Keratinocyte (primary cell): ENCODE data around the gene FCRL2. TPM values are rescaled to one million over a fixed set of nuclear protein-coding genes. Genes with fewer than 3 reads are reported as not detected.

Experiments used
- DNase-seq: peaks from one replicate; pipeline ENCODE4 v3.0.0-alpha.2; 2011; ENCODE audit warnings: low read depth, missing footprints, low spot score
- FAIRE-seq: peaks from 2 replicates; lab custom pipeline; 2011; peaks lifted over from hg19 to GRCh38; lab: Jason Lieb, UNC
- H2AFZ ChIP-seq: 2 replicates; pipeline ENCODE4 v1.6.0; 2012; ENCODE audit warnings: low read length, control low read depth, inconsistent platforms; ENCODE audit not compliant: control insufficient read depth
- H3K27ac ChIP-seq: 2 replicates; pipeline ENCODE4 v1.5.1; 2011; ENCODE audit warnings: low read length; ENCODE audit not compliant: control insufficient read depth, insufficient read depth
- H3K27me3 ChIP-seq: 3 replicates; pipeline ENCODE4 v1.6.0; 2011; ENCODE audit warnings: low read length; ENCODE audit not compliant: control insufficient read depth, insufficient read depth; ENCODE audit errors: extremely low read depth
- H3K36me3 ChIP-seq, 2 experiments: 2 replicates in 1 of 2; 3 replicates in 1 of 2; pipeline ENCODE4 v1.5.1; 2011; ENCODE audit warnings: low read length in 2 of 2, mild to moderate bottlenecking in 1 of 2; ENCODE audit not compliant: control insufficient read depth in 2 of 2, insufficient read depth in 2 of 2; ENCODE audit errors: extremely low read depth in 1 of 2
- H3K4me1 ChIP-seq: 3 replicates; pipeline ENCODE4 v1.5.1; 2011; ENCODE audit warnings: low read length; ENCODE audit not compliant: control insufficient read depth, insufficient read depth; ENCODE audit errors: extremely low read depth
- H3K4me2 ChIP-seq: 3 replicates; pipeline ENCODE4 v1.6.0; 2011; ENCODE audit warnings: low read depth, low read length; ENCODE audit not compliant: control insufficient read depth, insufficient read depth; ENCODE audit errors: extremely low read depth
- H3K4me3 ChIP-seq, 3 experiments: fragments of 200-600 bp in 1 of 3; sonication (generic) in 1 of 3; 2 replicates in 2 of 3; 3 replicates in 1 of 3; pipeline ENCODE4 v1.5.1; 2011 to 2016; ENCODE audit warnings: low read length in 3 of 3, mild to moderate bottlenecking in 3 of 3, control low read depth in 2 of 3, inconsistent platforms in 1 of 3, low read depth in 1 of 3, mixed read lengths in 1 of 3, mixed run types in 1 of 3, moderate library complexity in 1 of 3; ENCODE audit not compliant: control insufficient read depth in 2 of 3, insufficient read depth in 2 of 3; ENCODE audit errors: extremely low read depth in 1 of 3
- H3K79me2 ChIP-seq: 2 replicates; pipeline ENCODE4 v1.6.0; 2012; ENCODE audit warnings: low read length; ENCODE audit not compliant: control insufficient read depth, insufficient read depth
- H3K9ac ChIP-seq: 3 replicates; pipeline ENCODE4 v1.6.0; 2011; ENCODE audit warnings: low read length; ENCODE audit not compliant: control insufficient read depth, insufficient read depth; ENCODE audit errors: extremely low read depth
- H3K9me1 ChIP-seq: 3 replicates; pipeline ENCODE4 v1.6.0; 2011; ENCODE audit warnings: low read length; ENCODE audit not compliant: control insufficient read depth, insufficient read depth; ENCODE audit errors: extremely low read depth
- H3K9me3 ChIP-seq: 2 replicates; pipeline ENCODE4 v1.5.1; 2012; ENCODE audit warnings: low read depth, low read length; ENCODE audit not compliant: control insufficient read depth
- H4K20me1 ChIP-seq: 3 replicates; pipeline ENCODE4 v1.6.0; 2011; ENCODE audit warnings: low read length; ENCODE audit not compliant: control insufficient read depth, insufficient read depth; ENCODE audit errors: extremely low read depth
- EZH2 ChIP-seq: IDR thresholded peaks from one replicate; pipeline ENCODE4 v1.6.1; 2012; ENCODE audit warnings: inconsistent platforms, mild to moderate bottlenecking, low read length, moderate library complexity
- dilution Hi-C: fragments of 300-500 bp; cut with MboI; formaldehyde crosslinking; loops from one replicate; pipeline ENCODE4 v1.7.0; 2020; ENCODE audit warnings: low sequenced_read_pairs; ENCODE audit not compliant: extremely low pct_ligation_motif_present
- polyA plus RNA-seq, 5 experiments: library from polyadenylated mRNA; depleted of rRNA in 3 of 5; stranded (reverse) in 3 of 5; stranded (forward) in 1 of 5; unstranded in 1 of 5; fragments of >200 nt; gene quantifications; 1 replicate in 1 of 5; 2 replicates in 3 of 5; 3 replicates in 1 of 5; pipeline versions ENCODE4 v1.2.1 to v1.2.3, GENCODE V29; 2011 to 2012; ENCODE audit warnings: missing spikeins in 2 of 5, low read depth in 1 of 5, low replicate concordance in 1 of 5
- TF ChIP-seq, protein P1 (sequence below), 3 experiments: IDR thresholded peaks in 1 of 3; conservative IDR thresholded peaks in 1 of 3; optimal IDR thresholded peaks in 1 of 3; 2 replicates in 2 of 3; 3 replicates in 1 of 3; pipeline versions ENCODE3 to v1.5.1; 2011; ENCODE audit warnings: low read length in 3 of 3, mild to moderate bottlenecking in 3 of 3, moderate library complexity in 2 of 3, control low read depth in 1 of 3, inconsistent platforms in 1 of 3; ENCODE audit not compliant: insufficient read depth in 2 of 3; ENCODE audit errors: extremely low read depth in 1 of 3

The FCRL2 gene
- polyA plus RNA-seq, 1 donor (not counting 4 experiments of a cell fraction or from before 2014, with no cell fraction given) = not detected

DNA sequence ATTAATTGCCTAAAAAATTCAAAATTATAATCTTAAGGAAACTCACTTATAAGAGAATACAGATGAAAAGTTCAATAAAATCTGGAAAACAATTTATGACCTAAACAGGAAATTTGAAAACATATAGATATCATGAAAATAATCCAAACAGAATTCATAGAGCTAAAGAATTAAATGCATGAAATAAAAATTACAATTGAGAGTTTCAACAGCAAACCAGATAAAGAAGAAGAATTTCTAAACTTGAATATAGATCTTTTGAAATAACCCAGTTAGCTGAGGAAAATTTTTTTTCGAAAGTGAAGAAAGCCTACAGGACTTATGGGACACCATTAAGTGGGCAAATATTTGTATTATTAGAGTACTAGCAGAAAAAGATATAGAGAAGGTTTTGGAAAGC lies 36.3 kb upstream of the FCRL2 start:
- TF ChIP-seq, protein P1, sequence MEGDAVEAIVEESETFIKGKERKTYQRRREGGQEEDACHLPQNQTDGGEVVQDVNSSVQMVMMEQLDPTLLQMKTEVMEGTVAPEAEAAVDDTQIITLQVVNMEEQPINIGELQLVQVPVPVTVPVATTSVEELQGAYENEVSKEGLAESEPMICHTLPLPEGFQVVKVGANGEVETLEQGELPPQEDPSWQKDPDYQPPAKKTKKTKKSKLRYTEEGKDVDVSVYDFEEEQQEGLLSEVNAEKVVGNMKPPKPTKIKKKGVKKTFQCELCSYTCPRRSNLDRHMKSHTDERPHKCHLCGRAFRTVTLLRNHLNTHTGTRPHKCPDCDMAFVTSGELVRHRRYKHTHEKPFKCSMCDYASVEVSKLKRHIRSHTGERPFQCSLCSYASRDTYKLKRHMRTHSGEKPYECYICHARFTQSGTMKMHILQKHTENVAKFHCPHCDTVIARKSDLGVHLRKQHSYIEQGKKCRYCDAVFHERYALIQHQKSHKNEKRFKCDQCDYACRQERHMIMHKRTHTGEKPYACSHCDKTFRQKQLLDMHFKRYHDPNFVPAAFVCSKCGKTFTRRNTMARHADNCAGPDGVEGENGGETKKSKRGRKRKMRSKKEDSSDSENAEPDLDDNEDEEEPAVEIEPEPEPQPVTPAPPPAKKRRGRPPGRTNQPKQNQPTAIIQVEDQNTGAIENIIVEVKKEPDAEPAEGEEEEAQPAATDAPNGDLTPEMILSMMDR (optimal IDR thresholded peaks at IDR 0.05 in 1 of 3, IDR thresholded peaks at IDR 0.05 in 1 of 3, conservative IDR thresholded peaks at IDR 0.05 in 1 of 3; ENCODE audit: extremely low read depth in 1 of 3, insufficient read depth in 2 of 3, low read length in 3 of 3) = no peak
- no peak for TF ChIP-seq EZH2
- Histone ChIP-seq H3K27me3 (no peaks in the 10 kb centered on the region), H3K9me1 (no peaks in the 10 kb centered on the region), H3K27ac (no peak overlapping the region), H3K9ac (no peak overlapping the region), H3K79me2 (no peaks in the 10 kb centered on the region), H3K4me2 (no peak overlapping the region), H3K36me3 (no peaks in the 10 kb centered on the region), H3K9me3 (peaks cover 3% of the 10 kb centered on the region), H4K20me1 (no peaks in the 10 kb centered on the region), H3K4me1 (no peaks in the 10 kb centered on the region), H3K4me3 (no peak overlapping the region), H2AFZ (no peak overlapping the region)
- FAIRE-seq (no peak), DNase-seq (no peak)
- dilution Hi-C loops = no loop called here

DNA sequence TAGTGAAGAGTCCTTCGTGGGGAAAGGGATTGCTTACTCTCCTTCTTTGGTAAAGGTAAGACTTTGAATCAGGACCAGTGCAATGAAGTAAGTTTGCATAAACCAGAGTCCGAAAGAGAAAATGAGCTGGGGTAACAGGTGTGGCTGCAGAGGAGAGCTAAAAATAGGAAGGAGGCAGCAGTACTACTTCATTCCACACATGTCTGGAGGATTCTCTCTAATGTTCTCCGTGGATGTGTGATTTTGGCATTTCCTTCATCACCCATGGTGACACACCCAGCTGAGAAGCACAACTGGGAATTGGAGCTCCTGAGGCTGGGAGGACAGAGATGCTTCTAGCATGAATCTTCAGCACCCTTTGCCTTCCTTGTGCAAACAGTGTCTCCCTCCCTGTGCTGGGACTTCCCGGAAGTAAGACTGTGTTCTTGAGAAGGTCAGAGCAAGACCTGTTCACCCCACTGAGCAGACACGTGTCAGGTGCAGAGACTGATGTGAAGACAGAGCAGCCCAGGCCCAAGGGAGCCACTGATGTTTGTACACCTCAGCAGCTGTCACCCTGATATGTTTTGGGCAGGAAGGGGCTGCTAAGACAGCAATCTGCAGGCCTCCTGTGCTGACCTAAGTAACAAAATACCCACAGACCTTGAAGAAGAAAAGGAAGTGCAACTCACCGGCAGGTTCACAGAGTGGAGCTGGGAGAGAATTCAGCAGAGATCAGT lies 29.7 kb upstream of the FCRL2 start:
- H3K4me3 ChIP-seq = no peak overlapping the region
- no peak overlapping the region for H3K27ac ChIP-seq
- H3K79me2 ChIP-seq = no peaks in the 10 kb centered on the region
- FAIRE-seq = no peak
- H3K4me2 ChIP-seq = no peak overlapping the region
- H4K20me1 ChIP-seq = no peaks in the 10 kb centered on the region
- DNase-seq = no peak
- H3K9me1 ChIP-seq = no peaks in the 10 kb centered on the region
- no peak overlapping the region for H3K9ac ChIP-seq
- H2AFZ ChIP-seq = no peak overlapping the region
- H3K27me3 ChIP-seq = no peaks in the 10 kb centered on the region
- dilution Hi-C loops = no loop called here
- TF ChIP-seq, protein P1 (optimal IDR thresholded peaks at IDR 0.05 in 1 of 3, IDR thresholded peaks at IDR 0.05 in 1 of 3, conservative IDR thresholded peaks at IDR 0.05 in 1 of 3; ENCODE audit: extremely low read depth in 1 of 3, insufficient read depth in 2 of 3, low read length in 3 of 3) = no peak
- TF ChIP-seq EZH2 = no peak
- no peaks in the 10 kb centered on the region for H3K9me3 ChIP-seq
- H3K36me3 ChIP-seq = no peaks in the 10 kb centered on the region
- no peaks in the 10 kb centered on the region for H3K4me1 ChIP-seq
